KMS-11 (cell line): ENCODE results near the gene B4GALT2.

ENCODE experiments used
- H2AFZ ChIP-seq: fragments of 200-600 bp; sonication (generic); 2 replicates; pipeline ENCODE4 v1.6.1; 2016; ENCODE audit warnings: antibody characterized with exemption, mixed run types, low read depth
- H3K27ac ChIP-seq: fragments of 200-600 bp; sonication (generic); 2 replicates; pipeline ENCODE4 v1.6.1; 2016; ENCODE audit warnings: mild to moderate bottlenecking, mixed run types
- H3K27me3 ChIP-seq: fragments of 200-600 bp; sonication (generic); 2 replicates; pipeline ENCODE4 v1.6.1; 2017; ENCODE audit warnings: mild to moderate bottlenecking, low read depth, mixed run types, moderate library complexity; ENCODE audit not compliant: insufficient read depth
- H3K36me3 ChIP-seq: fragments of 200-600 bp; sonication (generic); 2 replicates; pipeline ENCODE4 v1.6.1; 2017; ENCODE audit warnings: mild to moderate bottlenecking, mixed run types; ENCODE audit not compliant: insufficient read depth
- H3K4me1 ChIP-seq: fragments of 200-600 bp; sonication (generic); 2 replicates; pipeline ENCODE4 v1.6.1; 2016; ENCODE audit warnings: mild to moderate bottlenecking, low read depth, mixed run types; ENCODE audit not compliant: poor library complexity, severe bottlenecking
- H3K4me2 ChIP-seq: fragments of 200-600 bp; sonication (generic); 2 replicates; pipeline ENCODE4 v1.7.0; 2016; ENCODE audit warnings: mild to moderate bottlenecking, mixed run types
- H3K4me3 ChIP-seq: fragments of 200-600 bp; sonication (generic); IDR thresholded peaks from 2 replicates; pipeline ENCODE4 v1.6.1; 2017; ENCODE audit warnings: low read depth, low read length, mixed read lengths; ENCODE audit not compliant: insufficient read depth
- H3K79me2 ChIP-seq: fragments of 200-600 bp; sonication (generic); 2 replicates; pipeline ENCODE4 v1.6.1; 2016; ENCODE audit warnings: low read depth, mixed run types; ENCODE audit not compliant: insufficient read depth
- H3K9ac ChIP-seq: fragments of 200-600 bp; sonication (generic); 2 replicates; pipeline ENCODE4 v1.6.1; 2016; ENCODE audit warnings: mild to moderate bottlenecking, mixed run types
- H4K20me1 ChIP-seq: fragments of 200-600 bp; sonication (generic); 2 replicates; pipeline ENCODE4 v1.6.1; 2016; ENCODE audit warnings: mild to moderate bottlenecking, mixed run types; ENCODE audit not compliant: insufficient read depth
- CTCF ChIP-seq: fragments of 200-600 bp; sonication (generic); conservative IDR thresholded peaks from 2 replicates; pipeline ENCODE4 v1.6.1; 2017; ENCODE audit warnings: low read depth, mild to moderate bottlenecking, antibody characterized with exemption, low read length, moderate library complexity, mixed read lengths

The B4GALT2 gene

GRCh38 chr1:44040418-44040817 lies 61.4 kb downstream of the B4GALT2 start:
- no peaks in the 10 kb centered on the region for H4K20me1 ChIP-seq
- no peak overlapping the region for H3K4me2 ChIP-seq
- no peak overlapping the region for H3K9ac ChIP-seq
- H3K27me3 ChIP-seq, result no peaks in the 10 kb centered on the region
- H3K27ac ChIP-seq, result no peak overlapping the region
- H3K4me3 ChIP-seq, result no peak overlapping the region
- TF ChIP-seq CTCF, result no peak
- H3K36me3 ChIP-seq, result no peaks in the 10 kb centered on the region
- no peaks in the 10 kb centered on the region for H3K79me2 ChIP-seq
- H3K4me1 ChIP-seq, result peaks cover 12% of the 10 kb centered on the region
- H2AFZ ChIP-seq, result no peak overlapping the region
